GM23248 (cell line): ENCODE measurements around the gene ITGA6. TPM values are rescaled to one million over a fixed set of nuclear protein-coding genes. Genes with fewer than 3 reads are reported as not detected.
"Not testable (repeated sequence)": the region's sequence is repeated elsewhere in the genome, so short reads cannot be mapped to it uniquely, and the experiment has no call there.

Experiments
- DNase-seq: peaks from one replicate; pipeline ENCODE4 v3.0.0-alpha.2; 2015
- H2AFZ ChIP-seq: fragments of 200-600 bp; sonication (generic); 2 replicates; pipeline ENCODE4 v1.6.1; 2016; ENCODE audit warnings: antibody characterized with exemption
- H3F3A ChIP-seq: fragments of 200-600 bp; sonication (generic); 2 replicates; pipeline ENCODE4 v1.6.1; 2016; ENCODE audit warnings: mild to moderate bottlenecking, antibody characterized with exemption, mixed run types; ENCODE audit not compliant: insufficient read depth
- H3K27ac ChIP-seq: fragments of 200-600 bp; sonication (generic); 2 replicates; pipeline ENCODE4 v1.5.1; 2016; ENCODE audit warnings: mild to moderate bottlenecking
- H3K27me3 ChIP-seq: fragments of 200-600 bp; sonication (generic); replicated peaks from 2 replicates; pipeline ENCODE4 v1.6.1; 2016; ENCODE audit warnings: mild to moderate bottlenecking; ENCODE audit not compliant: insufficient read depth
- H3K36me3 ChIP-seq: fragments of 200-600 bp; sonication (generic); 2 replicates; pipeline ENCODE4 v1.6.1; 2016; ENCODE audit warnings: low read depth, mild to moderate bottlenecking
- H3K4me1 ChIP-seq: fragments of 200-600 bp; sonication (generic); 2 replicates; pipeline ENCODE4 v1.6.1; 2016; ENCODE audit warnings: mild to moderate bottlenecking; ENCODE audit not compliant: insufficient read depth
- H3K4me2 ChIP-seq: fragments of 200-600 bp; sonication (generic); one replicate; pipeline ENCODE4 v1.6.1; 2016; ENCODE audit warnings: mild to moderate bottlenecking; ENCODE audit not compliant: unreplicated experiment
- H3K4me3 ChIP-seq: fragments of 200-600 bp; sonication (generic); 2 replicates; pipeline ENCODE4 v1.5.1; 2016; ENCODE audit warnings: mild to moderate bottlenecking
- H3K79me2 ChIP-seq: fragments of 200-600 bp; sonication (generic); 2 replicates; pipeline ENCODE4 v1.6.1; 2016; ENCODE audit warnings: mild to moderate bottlenecking; ENCODE audit not compliant: insufficient read depth
- H3K9ac ChIP-seq: fragments of 200-600 bp; sonication (generic); 2 replicates; pipeline ENCODE4 v1.6.1; 2016; ENCODE audit warnings: mild to moderate bottlenecking
- H3K9me2 ChIP-seq: fragments of 200-600 bp; sonication (generic); 2 replicates; pipeline ENCODE4 v1.6.1; 2016; ENCODE audit warnings: mixed run types, mild to moderate bottlenecking, moderate library complexity; ENCODE audit not compliant: insufficient read depth
- H3K9me3 ChIP-seq: fragments of 200-600 bp; sonication (generic); one replicate; pipeline ENCODE4 v1.6.1; 2017; ENCODE audit warnings: low read depth
- H4K20me1 ChIP-seq: fragments of 200-600 bp; sonication (generic); 2 replicates; pipeline ENCODE4 v1.6.0; 2016; ENCODE audit not compliant: insufficient read depth
- EZH2 ChIP-seq: fragments of 200-600 bp; sonication (generic); IDR thresholded peaks from 2 replicates; pipeline ENCODE4 v1.6.1; 2018; ENCODE audit warnings: antibody characterized with exemption, mild to moderate bottlenecking; ENCODE audit not compliant: insufficient read depth, poor library complexity, severe bottlenecking
- EZH2phosphoT487 ChIP-seq: fragments of 200-600 bp; sonication (generic); IDR thresholded peaks from 2 replicates; pipeline ENCODE4 v1.6.1; 2018; ENCODE audit warnings: antibody characterized with exemption, moderate library complexity, mild to moderate bottlenecking, low read depth; ENCODE audit not compliant: insufficient read depth
- WGBS, 2 experiments: methylation state at CpG; one replicate each; pipeline ENCODE4 v1.1.6; 2015 to 2017; ENCODE audit warnings: low lambda C conversion rate in 2 of 2, low coverage in 1 of 2; ENCODE audit errors: missing lambda C conversion rate in 2 of 2; 5-methylcytosine and 5-hydroxymethylcytosine counted together
- in situ Hi-C: fragments of 300-500 bp; cut with MboI; formaldehyde crosslinking; loops from 2 replicates; pipeline ENCODE4 v1.15.0; 2020
- polyA plus RNA-seq: library from polyadenylated mRNA; unstranded; fragments of >200 nt; fragmentation: Nextera tagmentation; extraction: Ambion mirVana; gene quantifications from 2 replicates; pipeline ENCODE4 v1.2.1, GENCODE V29; 2016
- total RNA-seq: library from RNA; depleted of rRNA; stranded (reverse); fragments of >200 nt; shearing (Covaris generic); gene quantifications from 2 replicates; pipeline ENCODE4 v1.2.3, GENCODE V29; 2014

ITGA6 gene
- total and polyA plus RNA-seq, 2 experiments from 2014 or later = 20.3 to 45.4 TPM

DNA sequence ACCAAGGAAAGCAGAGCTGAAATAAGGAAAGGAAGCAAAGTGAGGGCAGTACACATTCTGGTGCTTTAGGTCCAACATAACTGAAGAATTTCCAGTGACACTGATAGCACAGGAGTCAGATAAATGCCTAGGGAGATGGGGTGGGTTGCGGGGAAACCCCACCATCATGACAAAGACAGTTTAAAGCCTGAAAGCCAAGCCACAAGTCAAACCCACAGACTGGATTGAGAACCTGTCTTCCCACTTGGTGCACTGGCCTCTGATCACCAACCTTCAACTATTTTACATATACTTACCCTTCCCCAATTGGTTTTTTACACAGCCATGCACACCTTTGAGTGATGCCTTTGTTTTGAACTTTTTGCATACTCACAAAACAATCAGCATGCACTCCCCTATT, 106.3 kb downstream of the ITGA6 start:
- no peak for DNase-seq
- TF ChIP-seq EZH2phosphoT487 (no peak), EZH2 (no peak)
- Histone ChIP-seq H3F3A (no peaks in the 10 kb centered on the region), H4K20me1 (no peaks in the 10 kb centered on the region), H3K27me3 (no peaks in the 10 kb centered on the region), H3K4me2 (no peak overlapping the region), H3K4me3 (no peak overlapping the region), H3K27ac (no peak overlapping the region), H3K4me1 (no peaks in the 10 kb centered on the region), H3K9me3 (no peaks in the 10 kb centered on the region), H3K79me2 (no peaks in the 10 kb centered on the region), H3K36me3 (no peaks in the 10 kb centered on the region), H3K9me2 (no peaks in the 10 kb centered on the region), H2AFZ (no peak overlapping the region), H3K9ac (no peak overlapping the region)
- WGBS, 2 experiments = 92 to 93% methylated on average over 1 of the region's 1 CpG
- in situ Hi-C loops = no loop called here

- H3K9ac ChIP-seq = no peak overlapping the region
- WGBS, 2 experiments = 88 to 89% methylated on average over 3 of the region's 3 CpGs
- H3F3A ChIP-seq = no peaks in the 10 kb centered on the region
- H3K9me3 ChIP-seq = no peaks in the 10 kb centered on the region
- no peak overlapping the region for H3K27ac ChIP-seq
- no peak overlapping the region for H2AFZ ChIP-seq
- H3K36me3 ChIP-seq = no peaks in the 10 kb centered on the region
- no peak overlapping the region for H3K4me3 ChIP-seq
- no peaks in the 10 kb centered on the region for H3K9me2 ChIP-seq
- H3K4me1 ChIP-seq = peaks cover 3% of the 10 kb centered on the region; the same call in 1 of the 2 replicates
- in situ Hi-C loops = no loop called here
- no peak overlapping the region for H3K4me2 ChIP-seq
- no peak for TF ChIP-seq EZH2
- no peak for TF ChIP-seq EZH2phosphoT487
- H3K79me2 ChIP-seq = no peaks in the 10 kb centered on the region
- no peak for DNase-seq
- H3K27me3 ChIP-seq = no peaks in the 10 kb centered on the region
- no peaks in the 10 kb centered on the region for H4K20me1 ChIP-seq
Measured at GRCh38 chr2:172535119-172535518, 107.7 kb downstream of the ITGA6 start.

DNA sequence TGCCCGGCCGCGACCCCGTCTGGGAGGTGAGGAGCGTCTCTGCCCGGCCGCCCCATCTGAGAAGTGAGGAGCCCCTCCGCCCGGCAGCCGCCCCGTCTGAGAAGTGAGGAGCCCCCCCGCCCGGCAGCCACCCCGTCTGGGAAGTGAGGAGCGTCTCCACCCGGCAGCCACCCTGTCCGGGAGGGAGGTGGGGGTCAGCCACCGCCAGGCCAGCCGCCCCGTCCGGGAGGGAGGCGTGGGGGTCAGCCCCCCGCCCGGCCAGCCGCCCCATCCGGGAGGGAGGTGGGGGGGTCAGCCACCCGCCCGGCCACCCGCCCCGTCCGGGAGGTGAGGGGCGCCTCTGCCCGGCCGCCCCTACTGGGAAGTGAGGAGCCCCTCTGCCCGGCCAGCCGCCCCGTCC, 110.5 kb downstream of the ITGA6 start:
- H3F3A ChIP-seq, H3K79me2 ChIP-seq, DNase-seq, H3K4me1 ChIP-seq, H3K36me3 ChIP-seq, H4K20me1 ChIP-seq, H3K4me2 ChIP-seq, in situ Hi-C loops, H3K27me3 ChIP-seq, H3K9me3 ChIP-seq, H3K4me3 ChIP-seq, H3K9me2 ChIP-seq, H3K9ac ChIP-seq, H2AFZ ChIP-seq, H3K27ac ChIP-seq: not testable (repeated sequence)
- WGBS, 2 experiments = 94% methylated on average over 19 of the region's 37 CpGs; no CpG with 5 or more reads in 1 of the 2 experiments

GRCh38 chr2:172539767-172540166, 112.4 kb downstream of the ITGA6 start:
- Histone ChIP-seq H3K9ac (no peak overlapping the region), H3K36me3 (no peaks in the 10 kb centered on the region), H2AFZ (no peak overlapping the region), H4K20me1 (no peaks in the 10 kb centered on the region), H3K79me2 (no peaks in the 10 kb centered on the region), H3F3A (no peaks in the 10 kb centered on the region), H3K27ac (no peak overlapping the region; the same call in 1 of the 2 replicates), H3K27me3 (no peaks in the 10 kb centered on the region), H3K9me2 (no peaks in the 10 kb centered on the region), H3K4me1 (peaks cover 9% of the 10 kb centered on the region), H3K4me2 (no peak overlapping the region), H3K4me3 (no peak overlapping the region), H3K9me3 (no peaks in the 10 kb centered on the region)
- no peak for DNase-seq
- 73 to 78% methylated on average over 4 of the region's 4 CpGs for WGBS, 2 experiments
- TF ChIP-seq EZH2 (no peak), EZH2phosphoT487 (no peak)
- in situ Hi-C loops = no loop called here

DNA sequence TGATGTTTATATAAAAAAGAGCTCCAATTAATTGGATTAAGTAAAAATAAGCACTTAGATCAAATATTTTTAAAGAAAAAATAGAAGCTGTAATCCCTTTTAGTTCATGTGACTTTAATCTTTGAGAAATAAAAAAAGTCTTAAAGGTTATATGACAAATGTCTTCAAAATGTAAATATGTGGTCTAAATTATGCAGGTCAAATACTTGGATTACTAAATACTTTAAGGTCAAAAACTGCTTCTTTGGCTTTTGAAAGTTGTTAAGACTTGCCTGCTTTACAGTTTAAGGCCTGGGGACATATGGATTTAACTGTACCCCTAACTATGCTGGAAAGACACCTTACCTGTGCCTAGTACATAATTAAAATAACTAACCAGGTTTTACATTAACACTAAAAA, 113.0 kb downstream of the ITGA6 start:
- Histone ChIP-seq H3K36me3 (no peaks in the 10 kb centered on the region), H3K9me3 (no peaks in the 10 kb centered on the region), H3F3A (no peaks in the 10 kb centered on the region), H3K27ac (no peak overlapping the region), H3K27me3 (no peaks in the 10 kb centered on the region), H3K79me2 (no peaks in the 10 kb centered on the region), H3K9ac (no peak overlapping the region), H3K4me1 (peaks cover 9% of the 10 kb centered on the region), H3K9me2 (no peaks in the 10 kb centered on the region), H3K4me2 (no peak overlapping the region), H2AFZ (no peak overlapping the region), H3K4me3 (no peak overlapping the region), H4K20me1 (no peaks in the 10 kb centered on the region)
- TF ChIP-seq EZH2phosphoT487 (no peak), EZH2 (no peak)
- in situ Hi-C loops = no loop called here
- peak; percentile 45 for DNase-seq
